ENCODE data around the gene HIPK2.

The HIPK2 gene

DNA sequence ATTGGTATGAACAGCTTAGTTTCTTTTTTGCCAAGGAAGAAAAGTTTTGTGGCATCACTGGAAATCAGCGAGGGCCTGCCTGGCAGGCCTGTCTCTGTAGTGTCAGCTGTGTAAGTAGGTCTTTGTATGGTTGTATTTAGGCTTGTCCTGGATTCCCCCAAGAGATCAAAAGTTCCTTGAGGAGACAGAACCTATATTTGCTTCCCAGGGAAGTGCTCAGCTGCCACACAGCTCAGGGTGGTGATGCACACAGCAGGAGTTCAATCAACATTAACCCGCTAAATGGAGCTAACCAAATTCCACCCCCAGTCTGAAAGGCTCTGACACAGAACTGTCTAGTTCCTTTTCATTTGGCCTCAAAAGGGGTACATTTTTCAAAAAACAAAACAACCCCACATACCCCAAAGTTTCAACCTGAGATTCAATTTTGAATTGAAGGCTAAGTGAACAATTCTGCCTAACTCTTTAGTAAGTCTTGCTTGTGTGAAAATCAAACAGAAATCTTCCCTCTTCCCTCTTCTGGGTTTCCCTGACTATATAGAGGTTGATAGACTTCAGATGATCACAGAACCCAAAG, 129.9 kb downstream of the HIPK2 start:
- DNase-seq (ENCODE audit: low read depth): no peak

DNA sequence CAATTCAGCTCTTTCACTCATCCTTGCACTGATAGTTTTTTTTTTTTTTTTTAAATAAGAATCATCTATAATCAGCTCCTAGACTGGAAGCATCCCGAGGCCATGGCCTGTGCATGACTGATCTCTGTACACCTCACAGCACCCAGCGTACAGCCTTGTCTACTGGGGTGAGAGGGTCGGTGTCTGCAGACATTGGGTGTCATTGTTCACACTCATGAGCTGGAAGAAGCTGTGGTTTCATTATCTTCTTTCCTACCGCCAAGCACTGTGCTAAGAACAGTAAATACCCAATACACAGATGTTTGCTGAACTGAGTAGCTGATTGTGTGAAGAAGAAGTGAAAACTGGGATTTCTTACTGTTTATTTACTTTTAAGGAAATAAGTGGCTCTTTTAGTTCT, 130.7 kb downstream of the HIPK2 start:
- DNase-seq (ENCODE audit: low read depth): no peak

DNA sequence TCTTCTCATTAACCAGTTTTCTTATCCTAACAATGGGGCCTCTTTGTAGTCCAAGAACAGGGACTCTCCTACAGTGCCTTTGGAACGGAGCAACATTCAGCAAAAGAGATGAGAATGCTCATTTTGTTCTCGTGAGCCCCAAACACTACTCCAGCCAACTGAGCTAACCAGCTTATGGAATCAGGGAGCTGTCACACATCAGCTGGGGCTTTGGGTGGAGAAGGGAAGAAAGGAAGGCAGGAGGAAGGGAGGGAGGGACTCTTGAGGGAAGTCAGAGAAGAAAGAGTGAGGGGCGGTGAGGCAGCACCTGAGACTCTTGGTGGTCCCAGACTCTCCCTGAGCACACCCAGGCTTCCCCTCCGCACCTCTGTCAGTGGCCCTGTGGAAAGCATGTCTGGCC, 131.2 kb downstream of the HIPK2 start:
- no peak for DNase-seq (ENCODE audit: low read depth)

DNA sequence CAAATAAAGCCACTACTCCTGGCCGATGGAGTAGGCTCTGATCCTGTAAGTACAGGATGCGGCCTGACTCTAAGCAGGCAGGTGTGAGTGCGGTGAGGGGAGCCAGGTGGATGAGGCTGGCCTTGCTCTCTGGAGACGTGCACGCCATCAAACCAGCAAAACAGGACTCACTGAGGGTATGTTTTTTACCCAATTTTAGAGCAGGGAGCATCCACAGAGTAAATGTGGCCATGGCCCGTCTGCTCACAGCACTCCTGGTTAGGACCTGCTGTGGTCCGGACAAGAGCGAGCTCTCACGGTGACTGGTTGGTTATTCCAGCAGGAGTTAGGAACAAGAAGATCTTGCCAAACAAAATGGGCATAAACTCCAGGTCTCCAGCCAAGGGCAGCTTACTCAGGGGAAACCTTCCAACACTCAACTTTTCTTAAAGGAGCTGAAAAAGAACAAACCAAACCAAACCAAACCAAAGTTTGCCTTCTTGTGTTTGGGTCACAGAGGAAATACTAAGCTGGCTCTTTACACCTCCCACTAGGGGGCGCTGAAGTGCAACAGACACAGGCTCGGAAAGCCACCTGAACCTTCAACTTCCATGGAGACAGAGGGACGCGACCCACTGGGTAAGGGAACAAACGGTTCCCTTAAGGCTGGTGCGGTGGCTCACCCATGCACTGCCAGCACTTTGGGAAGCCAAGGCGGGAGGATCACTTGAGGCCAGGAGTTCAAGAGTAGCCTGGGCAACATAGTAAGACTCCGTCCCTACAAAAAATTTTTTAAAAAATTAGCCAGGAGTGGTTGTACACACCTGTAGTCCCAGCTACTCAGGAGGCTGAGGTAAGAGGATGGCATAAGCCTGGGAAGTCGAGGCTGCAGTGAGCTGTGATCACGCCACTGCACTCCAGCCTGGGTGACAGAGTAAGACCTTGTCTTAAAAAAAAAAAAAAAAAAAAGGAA, 131.9 kb downstream of the HIPK2 start:
- DNase-seq (ENCODE audit: low read depth): peak; percentile 45

DNA sequence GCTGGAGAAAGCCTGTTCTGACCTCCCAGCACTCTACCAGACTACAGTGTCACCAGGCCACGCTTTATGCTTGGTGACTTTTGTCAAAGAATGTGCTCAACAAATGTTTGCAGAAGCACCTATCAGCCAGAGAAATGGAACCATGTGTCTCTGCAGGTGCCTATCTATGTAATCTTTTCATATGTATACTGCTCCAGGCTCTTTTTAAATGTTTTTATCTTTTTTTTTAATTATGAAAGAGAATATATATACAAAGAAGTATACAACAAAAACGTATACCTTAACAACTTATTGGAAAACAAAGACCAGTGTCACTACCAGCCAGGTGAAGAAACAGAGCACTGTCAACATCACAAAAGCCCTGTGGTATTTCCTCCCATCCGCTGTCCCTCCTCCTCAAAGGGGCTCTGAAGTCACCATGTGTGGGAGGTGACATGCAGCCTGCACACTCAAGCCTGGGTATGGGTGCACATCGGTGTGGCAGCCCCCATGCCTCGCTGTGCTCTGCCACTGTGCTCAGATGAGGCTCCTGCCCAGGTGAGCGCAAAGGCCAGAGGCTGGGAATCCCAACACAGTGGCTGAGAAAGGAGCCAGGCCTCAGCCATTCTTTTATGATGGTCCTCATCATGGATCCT, 133.7 kb downstream of the HIPK2 start:
- no peak for DNase-seq (ENCODE audit: low read depth)

DNA sequence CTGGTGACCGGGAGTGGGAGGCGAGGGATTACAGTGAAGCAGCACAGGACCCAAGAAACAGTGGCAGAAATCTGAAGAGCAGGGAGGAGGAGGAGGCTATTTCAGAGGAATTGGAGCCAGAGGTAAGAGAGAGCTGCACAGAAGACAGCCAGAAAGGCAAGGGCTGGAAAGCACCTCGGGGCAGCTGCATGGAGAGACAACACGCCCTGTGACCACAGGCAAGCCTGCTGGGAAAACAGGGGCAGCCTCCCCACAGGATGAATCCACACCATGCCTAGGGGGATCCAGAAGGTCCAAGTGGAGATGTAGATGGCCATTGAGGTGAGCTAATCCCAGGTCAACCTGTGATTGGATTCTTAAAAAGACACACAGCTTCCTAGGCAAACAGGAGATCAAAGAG, 135.5 kb downstream of the HIPK2 start:
- no peak for DNase-seq (ENCODE audit: low read depth)

DNA sequence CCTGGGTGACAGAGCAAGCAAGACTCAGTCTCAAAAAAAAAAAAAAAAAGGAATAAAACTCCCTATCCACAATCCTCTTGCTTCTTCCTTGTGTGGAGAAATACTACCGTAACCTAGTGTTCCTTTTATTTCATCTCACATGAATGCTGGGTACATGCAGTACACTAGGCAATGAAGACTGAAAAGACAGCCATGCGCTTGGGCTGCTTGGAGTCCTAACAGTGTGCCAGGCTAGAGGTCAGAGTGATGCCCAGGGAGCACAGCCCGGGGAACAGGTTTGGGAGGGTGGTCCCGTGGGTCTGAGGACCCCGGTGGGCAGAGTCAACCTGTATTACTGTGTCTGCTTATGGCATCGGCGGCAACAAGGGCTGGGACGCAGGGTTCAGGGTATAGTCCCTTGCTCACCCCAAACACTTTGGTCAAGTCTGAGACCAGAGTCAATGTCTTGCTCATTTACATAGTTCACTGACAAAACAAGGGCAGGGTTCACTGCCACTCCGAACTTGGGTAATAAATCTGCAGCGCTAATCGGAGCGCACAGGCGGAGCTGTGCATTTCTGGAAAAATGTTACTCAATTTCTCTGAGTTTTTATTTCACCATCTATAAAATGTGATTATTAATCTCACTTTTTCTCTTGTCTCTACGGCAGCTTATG, 136.3 kb downstream of the HIPK2 start:
- DNase-seq (ENCODE audit: low read depth): no peak

DNA sequence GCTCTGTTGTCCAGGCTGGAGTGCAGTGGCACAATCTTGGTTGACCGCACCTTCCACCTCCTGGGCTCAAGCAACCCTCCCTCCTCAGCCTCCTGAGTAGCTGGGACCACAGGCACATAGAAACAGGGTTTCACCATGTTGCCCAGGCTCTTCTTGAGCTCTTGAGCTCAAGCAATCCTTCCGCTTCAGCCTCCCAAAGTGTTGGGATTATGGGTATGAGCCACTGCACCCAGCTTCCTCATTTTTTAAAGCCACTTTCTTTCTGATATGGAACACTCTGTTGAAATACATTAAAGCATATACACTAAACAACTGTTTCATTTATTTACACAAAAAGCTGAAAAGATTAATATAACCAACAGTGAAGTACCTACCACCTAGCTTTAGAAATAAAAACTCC, 137.1 kb downstream of the HIPK2 start:
- DNase-seq (ENCODE audit: low read depth): no peak

DNA sequence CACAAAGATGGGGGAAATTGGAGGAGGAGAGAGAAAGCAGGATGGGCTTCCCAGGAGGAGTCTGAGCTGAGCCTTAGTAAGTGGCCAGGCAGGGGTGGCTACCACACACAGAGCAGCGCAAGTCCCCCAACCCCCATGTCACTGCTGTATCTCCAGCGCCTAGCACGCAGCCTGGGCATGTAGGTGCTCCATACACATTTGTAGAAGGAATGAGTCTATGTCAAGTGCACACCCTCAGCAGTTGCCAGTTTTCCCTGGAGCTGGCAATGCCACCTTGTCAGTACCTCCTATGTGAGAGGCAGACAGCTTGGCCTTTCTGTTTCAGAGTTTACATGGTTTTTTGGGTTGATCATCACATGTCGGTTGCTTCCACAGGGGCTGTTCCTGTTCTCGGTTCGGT, 138.2 kb downstream of the HIPK2 start:
- DNase-seq (ENCODE audit: low read depth): no peak

DNA sequence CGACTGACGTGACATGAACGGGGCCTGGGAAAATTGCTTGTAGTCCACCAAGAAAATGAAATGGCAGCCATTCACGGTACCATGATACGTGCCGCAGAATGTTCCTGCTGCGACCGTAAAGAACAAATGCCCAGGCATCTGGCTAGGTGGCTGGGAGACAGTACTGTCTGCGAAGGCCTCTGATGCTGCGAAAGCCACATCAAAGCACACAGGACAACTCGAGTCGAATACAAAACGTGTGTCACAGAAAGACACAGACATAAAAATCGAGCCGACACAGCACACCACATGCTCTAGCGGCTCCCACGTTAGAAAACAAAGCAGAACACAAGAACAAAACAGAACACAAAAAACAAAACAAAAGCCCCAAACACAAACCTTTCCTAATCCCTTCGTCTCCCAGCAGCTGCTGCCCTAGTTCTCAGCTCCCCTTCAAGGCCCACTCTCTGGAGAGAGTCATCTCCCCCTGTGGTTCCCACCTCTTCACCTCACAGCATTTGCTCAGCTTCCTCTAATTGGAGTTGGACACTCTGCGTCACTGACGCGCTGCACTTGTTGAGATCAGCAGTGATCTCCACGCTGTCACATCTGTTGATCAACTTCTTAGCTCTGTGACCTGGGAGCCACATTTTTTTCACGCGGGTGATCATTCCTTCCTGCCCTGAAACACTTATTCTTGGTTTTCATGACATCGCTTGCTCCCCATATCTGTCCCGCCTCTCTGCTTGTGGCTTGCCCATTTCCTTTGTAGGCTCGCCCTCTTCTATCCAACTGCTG, 142.1 kb downstream of the HIPK2 start:
- DNase-seq (ENCODE audit: low read depth): no peak

DNA sequence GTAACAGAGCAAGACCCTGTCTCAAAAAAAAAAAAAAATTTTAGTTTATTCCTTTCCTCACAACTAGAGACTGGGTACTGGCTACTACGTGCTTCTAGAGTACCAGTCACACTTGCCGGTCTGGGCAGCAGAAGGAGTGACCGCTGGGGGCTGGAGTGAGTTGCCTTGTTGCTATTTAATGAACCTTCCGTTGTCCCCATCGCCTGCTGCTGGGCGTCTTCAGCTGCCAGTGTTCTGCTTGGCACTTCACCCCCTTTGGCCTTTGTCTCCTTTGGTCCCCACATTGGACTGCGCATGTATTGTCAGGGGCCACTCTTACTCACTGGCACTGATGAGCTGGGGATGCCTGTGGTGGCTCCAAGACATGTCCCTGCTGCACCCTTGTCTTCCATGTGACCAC, 143.7 kb downstream of the HIPK2 start:
- no peak for DNase-seq (ENCODE audit: low read depth)

DNA sequence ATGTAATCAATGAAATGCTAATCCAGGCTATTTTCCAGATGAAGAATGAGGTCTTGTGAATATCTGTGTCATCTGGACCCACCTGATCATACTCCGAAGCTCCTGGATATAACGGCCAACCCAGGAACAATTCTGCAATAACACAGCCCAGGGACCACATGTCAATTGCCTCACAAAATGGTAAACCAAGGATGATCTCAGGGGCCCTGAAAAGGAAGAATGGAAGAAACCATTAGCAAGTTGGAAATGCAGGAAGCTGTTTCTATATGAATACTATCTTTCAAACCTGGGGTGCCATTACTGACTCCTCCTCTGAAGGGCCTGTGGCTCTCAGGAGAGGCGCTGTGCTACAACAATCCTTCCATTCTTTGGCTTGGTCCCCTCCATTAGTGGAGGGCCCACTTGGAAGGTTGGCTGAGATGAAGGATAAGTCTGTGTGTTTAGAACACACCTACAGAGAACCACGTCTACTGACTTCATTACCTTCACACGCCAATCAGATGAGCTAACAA, 146.2 kb downstream of the HIPK2 start:
- no peak for DNase-seq (ENCODE audit: low read depth)

DNA sequence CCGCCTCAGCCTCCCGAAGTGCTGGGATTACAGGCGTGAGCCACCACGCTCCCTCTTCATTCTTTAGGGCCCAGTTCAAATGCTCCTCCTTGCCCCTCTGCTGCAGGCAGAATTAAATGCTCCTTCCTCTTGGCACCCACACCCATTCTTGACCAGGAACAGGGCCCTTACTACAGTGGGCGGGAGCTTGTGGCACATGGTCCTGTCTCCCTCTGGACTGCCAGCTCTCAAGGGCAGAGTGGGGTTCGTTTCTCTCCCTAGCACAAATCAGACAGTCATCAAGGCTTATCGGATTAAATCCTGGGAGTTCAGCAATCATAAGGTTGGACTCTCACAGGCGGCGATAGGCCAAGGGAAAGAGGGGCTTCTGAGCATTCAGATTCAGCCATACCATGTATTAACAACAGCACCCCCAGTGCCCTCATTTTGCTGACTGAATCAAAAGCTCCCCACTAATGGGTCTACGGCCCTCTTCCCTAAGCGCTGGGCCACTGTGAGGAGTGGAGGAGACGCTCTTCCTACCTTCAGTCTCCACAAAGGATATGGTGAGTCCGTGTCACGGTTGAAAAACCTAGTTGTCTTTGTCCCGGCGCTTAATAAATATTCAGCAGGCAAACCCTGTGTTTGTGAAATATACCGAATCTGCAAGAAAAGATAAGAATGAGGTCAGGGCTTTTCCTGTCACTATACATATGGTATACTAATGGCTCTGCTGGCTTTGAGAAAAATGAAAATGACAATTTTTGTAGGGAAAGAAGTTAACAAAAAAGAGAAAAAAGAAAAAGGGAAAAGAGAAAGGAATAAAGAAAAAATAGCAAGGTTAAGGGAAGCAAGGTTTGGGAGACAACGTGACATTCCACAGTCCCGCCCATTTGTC, 146.9 kb downstream of the HIPK2 start:
- DNase-seq (ENCODE audit: low read depth): no peak

DNA sequence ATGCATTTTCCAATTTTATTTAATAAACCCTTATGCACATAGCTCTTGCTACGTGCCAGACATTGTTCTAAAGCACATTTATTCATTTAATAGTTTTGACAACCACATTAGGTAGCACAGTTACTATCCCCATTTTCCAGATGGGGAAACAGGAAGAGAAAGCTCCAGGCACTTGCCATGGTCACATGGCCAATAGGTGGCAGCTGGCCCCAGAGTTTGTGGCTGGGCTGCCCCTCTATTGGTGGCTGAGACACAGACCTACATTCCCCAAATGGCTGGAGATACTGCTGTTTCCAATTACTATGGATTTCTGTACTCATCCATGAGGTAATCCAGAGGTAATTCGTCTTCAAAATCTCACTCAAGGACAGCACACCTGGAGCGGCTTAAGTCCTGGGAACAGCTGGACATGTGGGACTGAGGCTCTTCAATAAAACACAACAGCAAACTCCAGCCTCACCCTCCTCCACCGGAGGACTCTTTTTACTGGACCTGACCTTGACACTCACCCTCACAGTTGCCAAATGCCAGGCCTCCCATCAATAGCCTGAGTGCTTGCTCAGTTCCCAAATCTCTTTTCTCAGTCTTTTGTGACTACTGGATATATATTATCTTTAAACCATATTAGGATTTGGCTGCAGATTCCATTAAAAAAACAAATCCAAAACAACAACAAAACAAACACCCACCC, 148.3 kb downstream of the HIPK2 start:
- DNase-seq (ENCODE audit: low read depth): no peak

DNA sequence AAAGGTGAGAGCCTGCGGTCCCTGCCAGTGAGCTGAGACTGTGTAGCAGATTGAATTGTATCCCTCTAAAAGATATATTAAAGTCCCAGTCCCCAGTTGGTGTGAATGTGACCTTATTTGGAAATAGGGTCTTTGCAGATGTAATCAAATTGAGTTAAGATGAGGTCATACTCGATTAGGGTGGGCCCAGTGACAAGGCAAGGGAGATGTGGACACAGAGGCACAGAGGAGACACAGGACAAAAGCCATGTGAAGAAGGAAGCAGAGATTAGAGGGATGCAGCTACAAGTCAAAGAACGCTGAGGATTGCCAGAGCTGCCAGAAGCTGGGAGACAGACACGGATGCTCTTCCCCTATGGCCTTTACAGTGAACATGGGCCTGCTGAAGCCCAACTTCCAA, 150.0 kb downstream of the HIPK2 start:
- DNase-seq (ENCODE audit: low read depth): no peak

DNA sequence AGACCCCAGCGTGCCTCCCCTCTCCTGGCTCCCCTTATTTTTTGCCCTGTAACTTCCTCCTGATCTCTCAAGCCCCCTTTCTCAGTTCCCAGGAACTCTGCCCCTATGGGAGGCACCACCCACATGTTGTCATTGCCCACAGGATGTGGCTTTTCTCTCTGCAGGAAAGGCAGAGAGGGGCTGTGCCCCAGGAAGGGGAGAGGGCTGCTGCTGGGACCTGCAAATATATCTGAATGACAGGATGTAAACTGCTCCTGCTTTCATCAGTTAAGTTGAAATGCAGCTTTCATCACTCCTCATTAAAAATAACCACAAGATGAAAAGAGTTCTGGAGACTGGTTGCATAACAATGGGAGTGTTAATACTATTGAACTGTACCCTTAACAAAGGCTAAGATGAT, 151.0 kb downstream of the HIPK2 start:
- no peak for DNase-seq (ENCODE audit: low read depth)

DNA sequence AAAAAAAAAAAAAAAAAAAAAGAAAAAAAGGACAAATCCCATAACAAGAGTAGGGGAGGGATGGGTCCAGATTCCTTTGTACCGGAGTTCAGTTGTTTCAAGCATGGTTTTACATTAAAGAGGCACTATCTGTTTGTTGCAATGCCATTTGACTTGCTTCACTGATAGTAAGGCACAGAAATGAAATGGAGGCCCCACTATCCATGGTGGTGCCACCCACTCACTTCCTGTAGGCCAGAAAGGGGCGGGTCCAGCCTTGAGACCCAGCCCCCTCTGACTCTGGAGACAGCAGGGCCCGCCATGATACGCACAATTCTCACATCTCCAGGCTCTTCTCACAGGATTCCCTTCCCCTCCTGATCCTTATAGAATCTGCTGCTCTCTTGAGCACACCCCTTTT, 154.3 kb downstream of the HIPK2 start:
- DNase-seq (ENCODE audit: low read depth): no peak

DNA sequence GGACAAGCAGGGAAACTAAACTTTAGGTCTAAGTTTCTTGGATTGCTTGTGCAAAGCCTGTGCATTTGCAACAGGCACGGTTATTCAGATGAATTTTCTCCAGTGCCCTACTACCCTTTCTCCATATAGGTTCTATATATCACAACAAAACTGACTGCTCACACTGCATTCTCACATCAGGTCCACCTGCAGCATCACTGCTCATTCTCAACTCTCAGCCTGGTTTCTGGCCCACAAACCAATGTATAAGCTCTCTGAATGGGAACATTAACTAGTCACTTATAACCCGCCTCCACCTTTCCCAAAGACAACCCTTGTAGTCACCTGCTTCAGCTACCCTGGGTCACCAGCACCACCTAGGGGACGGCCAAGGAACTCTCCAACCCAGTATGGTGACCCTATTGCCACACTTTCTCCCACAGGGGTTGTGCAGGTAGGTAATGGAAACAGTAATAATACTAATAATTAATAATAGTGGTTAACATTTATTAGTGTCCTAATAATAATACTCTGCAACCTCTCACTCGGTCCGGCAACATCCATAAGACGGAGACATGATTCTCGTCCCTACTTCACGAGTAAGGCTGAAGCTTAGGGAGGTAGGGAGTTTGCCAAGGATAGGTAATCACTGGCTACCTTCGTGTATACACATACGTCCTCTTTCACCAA, 157.0 kb downstream of the HIPK2 start:
- no peak for DNase-seq (ENCODE audit: low read depth)

DNA sequence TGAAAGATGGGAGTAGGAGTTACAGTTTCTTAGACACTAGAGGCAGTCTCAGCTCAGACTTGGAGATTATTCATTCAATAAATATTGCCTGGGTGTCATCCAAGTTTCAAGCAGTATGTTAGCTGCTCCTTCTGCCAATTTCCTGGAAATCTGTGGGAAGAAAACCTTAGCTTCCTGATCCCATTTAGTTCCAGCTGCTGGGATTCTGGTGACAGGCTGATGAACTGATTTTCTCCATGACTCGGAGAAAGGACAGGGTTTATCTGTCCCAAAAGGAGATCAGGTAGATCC, 158.5 kb downstream of the HIPK2 start:
- DNase-seq (ENCODE audit: low read depth): no peak

All from T-helper 22 cell (primary cell).